Esophagus (tissue), 2 donors: ENCODE data around the gene LACC1. TPM values are rescaled to one million over a fixed set of nuclear protein-coding genes. Genes with fewer than 3 reads are reported as not detected.

Experiments
- H3K27ac ChIP-seq, 2 donors: one replicate each; pipeline ENCODE4 v1.5.1; 2013; ENCODE audit warnings: low read depth in 2 of 2, mild to moderate bottlenecking in 2 of 2, inconsistent platforms in 1 of 2, low read length in 1 of 2, moderate library complexity in 1 of 2
- H3K27me3 ChIP-seq, 2 donors: one replicate each; pipeline ENCODE4 v1.6.1; 2013; ENCODE audit warnings: low read length in 2 of 2, control low read depth in 1 of 2, mild to moderate bottlenecking in 1 of 2; ENCODE audit not compliant: insufficient read depth in 2 of 2, control insufficient read depth in 1 of 2
- H3K36me3 ChIP-seq, 2 donors: one replicate each; pipeline ENCODE4 v1.6.1; 2013; ENCODE audit warnings: low read length in 1 of 2; ENCODE audit not compliant: control insufficient read depth in 2 of 2, insufficient read depth in 2 of 2
- H3K4me1 ChIP-seq, 2 donors: one replicate each; pipeline ENCODE4 v1.6.1; 2013; ENCODE audit warnings: low read length in 1 of 2; ENCODE audit not compliant: control insufficient read depth in 2 of 2, insufficient read depth in 2 of 2
- H3K4me3 ChIP-seq, 2 donors: one replicate each; pipeline ENCODE4 v1.5.1; 2013; ENCODE audit warnings: low read length in 2 of 2, mild to moderate bottlenecking in 2 of 2, low read depth in 1 of 2, moderate library complexity in 1 of 2
- H3K9me3 ChIP-seq, 2 donors: one replicate each; pipeline ENCODE4 v1.6.1; 2013; ENCODE audit warnings: mild to moderate bottlenecking in 2 of 2, low read depth in 1 of 2, low read length in 1 of 2, moderate library complexity in 1 of 2; ENCODE audit not compliant: control insufficient read depth in 2 of 2, insufficient read depth in 1 of 2
- WGBS, 2 donors: extraction: QIAGEN DNeasy Blood & Tissue Kit; methylation state at CpG; one replicate each; pipeline ENCODE4 v1.1.7; 2013; 5-methylcytosine and 5-hydroxymethylcytosine counted together
- polyA plus RNA-seq, 2 donors: library from polyadenylated mRNA; stranded (reverse); fragments of 200-250 nt; gene quantifications; one replicate each; pipeline ENCODE4 v1.2.3, GENCODE V29; 2013
- donor health status: healthy with polysubstance abuse.
- donor health status: Bipolar disorder and iron deficiency.

LACC1 gene
- polyA plus RNA-seq, 2 donors: 4.6 to 5.0 TPM

DNA sequence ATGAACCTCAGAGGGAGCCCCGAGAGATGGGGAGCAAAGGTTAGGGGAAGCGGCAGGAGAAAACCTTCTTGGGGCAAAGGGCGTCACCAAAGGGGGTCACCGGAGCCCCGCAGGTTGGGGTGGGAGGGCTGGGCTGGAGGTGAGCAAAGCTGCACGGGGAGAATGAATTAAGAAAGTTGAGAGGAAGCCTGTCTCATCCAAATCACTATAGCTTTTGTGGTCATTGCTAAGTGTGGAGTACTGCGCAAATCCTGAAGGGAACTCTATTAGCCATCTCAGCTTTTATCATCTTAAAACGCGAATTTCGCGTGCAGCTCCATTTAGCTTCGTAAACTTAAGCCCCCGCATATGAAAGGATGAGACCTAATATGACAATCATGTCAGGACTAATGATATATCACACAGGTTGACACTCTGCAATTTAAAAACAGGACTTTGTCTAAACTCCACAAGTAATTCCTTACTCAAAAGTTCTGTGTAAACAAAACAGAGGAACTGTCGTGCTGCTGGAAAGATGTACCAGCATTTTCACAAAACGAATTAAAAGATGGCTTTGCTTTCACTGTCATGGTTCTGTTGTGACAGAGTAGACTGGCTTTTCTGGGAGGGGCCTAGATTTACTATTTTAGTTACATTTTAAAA, 631 bp downstream of the LACC1 start:
- Histone ChIP-seq H3K27ac (peak overlapping the region; percentile 94 to 99), H3K9me3 (no peaks in the 10 kb centered on the region), H3K4me1 (no peaks in the 10 kb centered on the region), H3K4me3 (peak overlapping the region; percentile 65 to 98), H3K36me3 (no peaks in the 10 kb centered on the region), H3K27me3 (no peaks in the 10 kb centered on the region)
- WGBS, 2 donors: 29 to 37% methylated on average over 15 of the region's 15 CpGs

DNA sequence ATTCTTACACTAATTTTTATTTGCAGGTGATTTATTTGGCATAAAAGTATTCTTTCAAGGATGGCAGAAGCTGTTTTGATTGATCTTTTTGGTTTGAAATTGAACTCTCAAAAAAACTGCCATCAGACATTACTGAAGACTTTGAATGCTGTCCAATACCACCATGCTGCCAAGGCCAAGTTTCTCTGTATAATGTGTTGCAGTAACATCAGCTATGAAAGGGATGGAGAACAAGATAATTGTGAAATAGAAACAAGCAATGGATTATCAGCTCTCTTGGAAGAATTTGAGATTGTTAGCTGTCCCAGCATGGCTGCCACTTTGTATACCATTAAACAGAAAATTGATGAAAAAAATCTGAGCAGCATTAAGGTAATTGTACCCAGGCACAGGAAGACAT, 1.2 kb downstream of the LACC1 start:
- H3K36me3 ChIP-seq: no peaks in the 10 kb centered on the region
- no peaks in the 10 kb centered on the region for H3K27me3 ChIP-seq
- no peaks in the 10 kb centered on the region for H3K4me1 ChIP-seq
- no peak overlapping the region for H3K27ac ChIP-seq
- H3K9me3 ChIP-seq: no peaks in the 10 kb centered on the region
- no peak overlapping the region for H3K4me3 ChIP-seq

DNA sequence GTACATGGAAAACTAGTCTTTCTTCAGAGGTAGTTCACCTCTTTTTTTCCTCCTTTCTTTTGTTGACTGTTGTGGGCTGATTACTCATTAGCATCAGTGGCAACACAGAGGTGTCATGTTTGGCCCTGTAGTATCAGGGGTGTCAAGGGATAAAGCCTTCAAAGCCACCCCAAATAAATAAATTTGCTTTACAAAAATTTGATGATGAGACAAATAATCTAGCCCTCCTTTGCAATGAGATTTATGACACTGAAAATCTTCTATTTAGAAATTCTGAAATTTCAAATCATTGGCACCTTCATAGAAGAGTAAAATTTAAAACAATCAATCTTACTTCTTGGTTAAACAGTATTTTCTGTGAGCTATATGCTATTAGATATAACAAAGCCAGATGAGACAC, 1.9 kb downstream of the LACC1 start:
- Histone ChIP-seq H3K9me3 (no peaks in the 10 kb centered on the region), H3K27me3 (no peaks in the 10 kb centered on the region), H3K4me1 (no peaks in the 10 kb centered on the region), H3K27ac (no peak overlapping the region), H3K36me3 (no peaks in the 10 kb centered on the region), H3K4me3 (no peak overlapping the region)

DNA sequence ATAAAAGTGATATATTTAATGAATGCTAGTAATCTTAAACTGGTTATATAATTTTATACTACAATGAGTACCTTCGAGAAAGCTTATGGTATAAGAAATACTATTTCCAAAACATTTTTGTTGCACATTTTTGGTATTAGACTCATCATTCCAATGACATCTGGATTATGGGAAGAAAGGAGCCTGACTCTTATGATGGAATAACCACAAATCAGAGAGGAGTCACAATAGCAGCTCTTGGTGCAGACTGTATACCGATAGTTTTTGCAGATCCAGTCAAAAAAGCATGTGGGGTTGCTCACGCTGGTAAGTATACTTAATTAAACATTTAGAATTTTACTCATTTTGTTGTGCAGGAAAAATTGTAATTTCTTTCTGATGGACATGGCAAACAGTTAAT, 3.9 kb downstream of the LACC1 start:
- Histone ChIP-seq H3K36me3 (no peaks in the 10 kb centered on the region), H3K4me1 (no peaks in the 10 kb centered on the region), H3K27ac (no peak overlapping the region), H3K4me3 (no peak overlapping the region), H3K9me3 (no peaks in the 10 kb centered on the region), H3K27me3 (no peaks in the 10 kb centered on the region)
- 95 to 96% methylated on average over 3 of the region's 3 CpGs for WGBS, 2 donors

DNA sequence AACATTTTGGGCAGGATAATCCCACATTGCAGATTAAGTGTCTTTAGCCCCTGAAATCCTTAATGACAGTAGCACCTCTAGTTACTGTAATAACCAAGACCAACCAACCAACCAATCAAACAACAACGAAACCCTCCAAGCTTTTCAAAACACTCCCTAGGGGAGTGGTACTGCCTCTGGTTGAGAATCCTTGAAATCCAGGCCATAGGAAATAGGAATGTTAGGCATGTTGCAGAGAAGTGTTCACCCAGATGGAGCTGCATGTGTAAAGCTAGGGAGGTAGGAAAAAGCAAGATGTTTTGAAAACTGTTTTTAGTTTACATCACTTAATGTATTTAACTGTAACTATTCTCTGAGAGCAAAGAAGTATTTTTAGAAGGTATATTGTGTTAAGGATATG, 4.5 kb downstream of the LACC1 start:
- no peaks in the 10 kb centered on the region for H3K27me3 ChIP-seq
- H3K36me3 ChIP-seq: no peaks in the 10 kb centered on the region
- no peak overlapping the region for H3K4me3 ChIP-seq
- WGBS, 2 donors: 77 to 97% methylated on average over 1 of the region's 1 CpG
- H3K9me3 ChIP-seq: no peaks in the 10 kb centered on the region
- H3K4me1 ChIP-seq: no peaks in the 10 kb centered on the region
- no peak overlapping the region for H3K27ac ChIP-seq

DNA sequence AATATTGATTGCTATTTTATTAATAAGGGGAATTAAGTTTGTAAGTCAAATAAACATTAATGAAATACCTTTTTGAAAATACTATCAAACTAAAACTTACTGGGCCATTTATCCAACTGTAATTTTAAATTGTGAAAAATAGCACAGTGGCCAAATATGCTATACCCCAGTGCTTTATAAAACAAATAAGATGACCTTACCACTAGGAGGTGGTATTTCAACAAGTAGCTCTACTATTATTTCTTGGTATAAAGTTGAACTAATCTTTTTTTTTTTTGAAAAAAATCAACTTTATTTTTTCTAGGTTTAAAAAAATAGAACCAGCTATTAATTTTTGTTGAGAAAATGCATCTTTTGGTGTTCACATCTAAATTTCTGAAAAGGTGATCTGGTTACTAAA, 14.7 kb downstream of the LACC1 start:
- no peak overlapping the region for H3K4me3 ChIP-seq
- H3K4me1 ChIP-seq: no peaks in the 10 kb centered on the region
- H3K27ac ChIP-seq: no peak overlapping the region
- H3K27me3 ChIP-seq: no peaks in the 10 kb centered on the region
- no peaks in the 10 kb centered on the region for H3K36me3 ChIP-seq
- no peaks in the 10 kb centered on the region for H3K9me3 ChIP-seq

DNA sequence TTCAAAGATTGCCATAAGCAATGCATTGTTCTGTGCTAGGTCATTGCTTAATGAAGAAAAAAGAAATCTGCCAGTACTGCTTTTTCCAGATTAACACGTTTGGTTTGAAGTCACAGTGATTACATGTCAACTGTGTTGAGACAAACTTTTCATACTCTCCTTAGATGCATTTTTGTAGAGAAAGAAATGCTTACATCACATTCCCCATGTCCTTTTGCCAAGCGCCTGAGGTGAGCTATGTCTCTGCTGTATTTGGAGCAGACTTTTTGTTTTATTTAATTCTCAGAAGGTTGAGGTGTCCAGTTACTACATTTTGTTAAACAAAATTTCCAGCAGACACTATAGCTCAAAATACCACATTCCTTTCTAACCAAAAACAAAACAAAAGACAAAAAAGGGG, 16.2 kb downstream of the LACC1 start:
- no peaks in the 10 kb centered on the region for H3K4me1 ChIP-seq
- WGBS, 2 donors: 45 to 60% methylated on average over 2 of the region's 2 CpGs
- H3K9me3 ChIP-seq: no peaks in the 10 kb centered on the region
- H3K36me3 ChIP-seq: no peaks in the 10 kb centered on the region
- no peak overlapping the region for H3K4me3 ChIP-seq
- H3K27me3 ChIP-seq: no peaks in the 10 kb centered on the region
- no peak overlapping the region for H3K27ac ChIP-seq

DNA sequence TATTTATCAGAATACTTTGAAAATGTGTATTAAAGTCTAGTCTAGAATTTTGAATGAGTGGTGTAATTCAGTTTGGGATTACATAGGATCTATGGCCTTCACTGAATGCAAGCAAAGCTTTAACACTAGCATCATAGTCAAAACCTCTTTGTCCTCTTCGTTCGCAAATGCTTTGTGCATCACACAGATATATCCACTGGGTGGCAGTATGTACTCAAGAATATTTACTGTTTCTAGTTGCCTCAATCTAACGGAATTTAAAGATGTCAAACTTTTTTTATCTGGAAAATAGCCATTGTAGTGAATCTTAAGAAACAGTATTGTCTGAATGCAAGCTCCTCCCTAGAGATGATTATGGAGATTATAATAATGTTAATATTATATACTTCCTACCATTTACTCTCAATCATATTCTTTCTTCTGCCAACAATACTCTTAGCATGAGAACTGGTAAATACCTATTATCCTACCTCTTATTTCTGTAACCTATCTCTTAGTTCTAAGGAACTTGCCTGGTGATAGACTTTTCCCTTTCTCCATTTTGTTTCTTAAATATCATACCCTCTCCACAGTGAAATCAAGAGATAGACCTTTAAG, 25.8 kb downstream of the LACC1 start:
- no peaks in the 10 kb centered on the region for H3K27me3 ChIP-seq
- no peaks in the 10 kb centered on the region for H3K9me3 ChIP-seq
- no peaks in the 10 kb centered on the region for H3K4me1 ChIP-seq
- H3K36me3 ChIP-seq: no peaks in the 10 kb centered on the region
- H3K27ac ChIP-seq: no peak overlapping the region
- H3K4me3 ChIP-seq: no peak overlapping the region
- 1 to 2% methylated on average over 3 of the region's 3 CpGs for whole genome bisulfite sequencing, 2 donors

DNA sequence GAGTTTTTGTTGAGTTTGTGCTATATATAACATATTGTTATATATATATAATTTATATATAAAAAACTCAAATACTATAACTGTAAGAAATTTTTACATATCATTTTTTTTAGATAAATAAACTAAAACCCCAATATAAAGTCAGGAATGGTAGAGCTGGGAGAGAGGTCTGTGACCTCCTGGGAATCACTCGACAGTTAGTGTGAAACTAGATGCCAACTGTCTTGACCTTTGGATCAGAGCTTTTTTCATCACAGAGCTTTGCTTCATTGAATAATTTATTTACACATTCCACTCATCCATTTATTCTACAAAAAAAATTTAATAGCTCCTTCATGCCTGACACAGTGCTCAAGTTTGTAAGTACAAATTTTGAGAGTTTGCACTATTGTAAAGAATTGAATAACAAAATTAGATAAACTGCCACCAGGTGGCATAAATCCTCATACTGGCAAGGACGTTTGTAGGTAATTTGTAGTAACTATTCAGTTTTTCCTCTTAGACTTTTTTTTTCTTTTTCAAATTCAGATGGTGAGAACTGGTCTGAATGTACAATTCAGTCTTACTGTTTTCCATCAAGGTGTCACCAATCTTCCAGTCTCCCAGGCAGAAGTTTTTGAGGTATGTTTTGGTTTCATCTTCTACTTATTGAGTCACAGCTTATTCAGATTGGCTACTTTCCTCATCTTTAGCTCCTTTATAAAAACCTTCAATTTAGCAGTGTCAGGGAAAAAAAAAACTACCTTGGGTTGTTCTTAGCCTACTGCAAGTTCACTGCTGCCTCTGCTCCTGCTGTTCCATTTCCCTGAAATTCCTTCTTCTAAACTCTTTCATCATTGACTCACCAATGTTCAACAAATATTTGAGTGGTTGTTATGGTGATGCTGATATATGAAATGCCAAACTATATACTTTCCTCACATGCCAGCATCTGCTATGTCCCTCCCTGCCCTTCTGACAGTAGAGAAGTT, 28.7 kb downstream of the LACC1 start:
- WGBS, 2 donors: 19 to 36% methylated on average over 2 of the region's 2 CpGs
- Histone ChIP-seq H3K36me3 (no peaks in the 10 kb centered on the region), H3K9me3 (no peaks in the 10 kb centered on the region), H3K27me3 (no peaks in the 10 kb centered on the region), H3K4me1 (no peaks in the 10 kb centered on the region), H3K4me3 (no peak overlapping the region), H3K27ac (no peak overlapping the region)
